IPS-20b (cell line): ENCODE measurements around the gene SEMA3A.

Source experiments
- H3K27ac ChIP-seq: one replicate; pipeline ENCODE4 v1.5.1; 2013; ENCODE audit warnings: low read length
- H3K27me3 ChIP-seq: 2 replicates; pipeline ENCODE4 v1.6.1; 2013; ENCODE audit warnings: mild to moderate bottlenecking, low read length, inconsistent platforms; ENCODE audit not compliant: insufficient read depth
- H3K36me3 ChIP-seq: 2 replicates; pipeline ENCODE4 v1.6.1; 2013; ENCODE audit warnings: low read depth, mild to moderate bottlenecking, inconsistent platforms, low read length, moderate library complexity; ENCODE audit not compliant: insufficient read depth
- H3K4me1 ChIP-seq: 2 replicates; pipeline ENCODE4 v1.6.1; 2013; ENCODE audit warnings: mild to moderate bottlenecking, control low read depth, inconsistent platforms, low read length, moderate library complexity; ENCODE audit not compliant: insufficient read depth
- H3K4me3 ChIP-seq: 2 replicates; pipeline ENCODE4 v1.5.1; 2013; ENCODE audit warnings: mild to moderate bottlenecking, low read length, inconsistent platforms
- H3K9ac ChIP-seq: 2 replicates; pipeline ENCODE4 v1.6.1; 2013; ENCODE audit warnings: low read depth, mild to moderate bottlenecking, inconsistent platforms, low read length, moderate library complexity
- H3K9me3 ChIP-seq: 2 replicates; pipeline ENCODE4 v1.6.1; 2013; ENCODE audit warnings: mild to moderate bottlenecking, low read depth, low read length, inconsistent platforms; ENCODE audit not compliant: insufficient read depth

SEMA3A gene

GRCh38 chr7:84002348-84002747, 192.2 kb downstream of the SEMA3A start:
- Histone ChIP-seq H3K9me3 (no peaks in the 10 kb centered on the region), H3K4me1 (peaks cover 6% of the 10 kb centered on the region; the same call in 1 of the 2 replicates), H3K27me3 (no peaks in the 10 kb centered on the region), H3K27ac (no peak overlapping the region), H3K9ac (no peak overlapping the region), H3K36me3 (peaks cover 52% of the 10 kb centered on the region), H3K4me3 (no peak overlapping the region)

GRCh38 chr7:83996879-83997278, 197.7 kb downstream of the SEMA3A start:
- Histone ChIP-seq H3K4me3 (no peak overlapping the region), H3K4me1 (peaks cover 2% of the 10 kb centered on the region; the same call in 1 of the 2 replicates), H3K36me3 (peaks cover 35% of the 10 kb centered on the region), H3K9ac (no peak overlapping the region), H3K9me3 (no peaks in the 10 kb centered on the region), H3K27ac (no peak overlapping the region), H3K27me3 (no peaks in the 10 kb centered on the region)

GRCh38 chr7:83987764-83988163, 206.8 kb downstream of the SEMA3A start:
- no peak overlapping the region for H3K4me3 ChIP-seq
- peaks cover 6% of the 10 kb centered on the region; the same call in 1 of the 2 replicates for H3K36me3 ChIP-seq
- no peaks in the 10 kb centered on the region for H3K9me3 ChIP-seq
- no peak overlapping the region for H3K9ac ChIP-seq
- no peak overlapping the region for H3K27ac ChIP-seq
- H3K4me1 ChIP-seq = no peaks in the 10 kb centered on the region
- no peaks in the 10 kb centered on the region for H3K27me3 ChIP-seq

- Histone ChIP-seq H3K4me1 (no peaks in the 10 kb centered on the region), H3K36me3 (peaks cover 6% of the 10 kb centered on the region; the same call in 1 of the 2 replicates), H3K4me3 (no peak overlapping the region), H3K27me3 (no peaks in the 10 kb centered on the region), H3K9ac (no peak overlapping the region), H3K9me3 (no peaks in the 10 kb centered on the region), H3K27ac (no peak overlapping the region)
Observed at GRCh38 chr7:83985821-83986220, 208.8 kb downstream of the SEMA3A start.

- H3K4me1 ChIP-seq = no peaks in the 10 kb centered on the region
- H3K36me3 ChIP-seq = peaks cover 6% of the 10 kb centered on the region; the same call in 1 of the 2 replicates
- no peak overlapping the region for H3K4me3 ChIP-seq
- H3K9ac ChIP-seq = no peak overlapping the region
- H3K27me3 ChIP-seq = no peaks in the 10 kb centered on the region
- no peak overlapping the region for H3K27ac ChIP-seq
- H3K9me3 ChIP-seq = no peaks in the 10 kb centered on the region
Observed at GRCh38 chr7:83984591-83984990, 210.0 kb downstream of the SEMA3A start.

- no peak overlapping the region for H3K4me3 ChIP-seq
- peaks cover 6% of the 10 kb centered on the region; the same call in 1 of the 2 replicates for H3K36me3 ChIP-seq
- H3K4me1 ChIP-seq = no peaks in the 10 kb centered on the region
- no peak overlapping the region for H3K9ac ChIP-seq
- no peak overlapping the region for H3K27ac ChIP-seq
- no peaks in the 10 kb centered on the region for H3K9me3 ChIP-seq
- H3K27me3 ChIP-seq = no peaks in the 10 kb centered on the region
Observed at GRCh38 chr7:83984076-83984475, 210.5 kb downstream of the SEMA3A start.

GRCh38 chr7:83983606-83984005, 211.0 kb downstream of the SEMA3A start:
- no peak overlapping the region for H3K27ac ChIP-seq
- no peak overlapping the region for H3K4me3 ChIP-seq
- H3K9ac ChIP-seq = no peak overlapping the region
- peaks cover 6% of the 10 kb centered on the region; the same call in 1 of the 2 replicates for H3K36me3 ChIP-seq
- no peaks in the 10 kb centered on the region for H3K4me1 ChIP-seq
- H3K9me3 ChIP-seq = no peaks in the 10 kb centered on the region
- H3K27me3 ChIP-seq = no peaks in the 10 kb centered on the region

GRCh38 chr7:83976302-83976701, 218.3 kb downstream of the SEMA3A start:
- Histone ChIP-seq H3K36me3 (no peaks in the 10 kb centered on the region), H3K9ac (no peak overlapping the region), H3K27me3 (no peaks in the 10 kb centered on the region), H3K9me3 (no peaks in the 10 kb centered on the region), H3K27ac (no peak overlapping the region), H3K4me1 (no peaks in the 10 kb centered on the region), H3K4me3 (no peak overlapping the region)

- no peak overlapping the region for H3K27ac ChIP-seq
- no peak overlapping the region for H3K9ac ChIP-seq
- H3K36me3 ChIP-seq = no peaks in the 10 kb centered on the region
- H3K9me3 ChIP-seq = no peaks in the 10 kb centered on the region
- H3K27me3 ChIP-seq = no peaks in the 10 kb centered on the region
- no peak overlapping the region for H3K4me3 ChIP-seq
- no peaks in the 10 kb centered on the region for H3K4me1 ChIP-seq
Observed at GRCh38 chr7:83970081-83970480, 224.5 kb downstream of the SEMA3A start.

- Histone ChIP-seq H3K9me3 (no peaks in the 10 kb centered on the region), H3K4me1 (no peaks in the 10 kb centered on the region), H3K36me3 (peaks cover 25% of the 10 kb centered on the region), H3K9ac (no peak overlapping the region), H3K4me3 (no peak overlapping the region), H3K27ac (no peak overlapping the region), H3K27me3 (no peaks in the 10 kb centered on the region)
Observed at GRCh38 chr7:83964318-83964717, 230.3 kb downstream of the SEMA3A start.

GRCh38 chr7:83957333-83957732, 237.3 kb downstream of the SEMA3A start:
- Histone ChIP-seq H3K27me3 (no peaks in the 10 kb centered on the region), H3K9me3 (no peaks in the 10 kb centered on the region), H3K4me1 (no peaks in the 10 kb centered on the region), H3K27ac (no peak overlapping the region), H3K9ac (no peak overlapping the region), H3K4me3 (no peak overlapping the region), H3K36me3 (peaks cover 22% of the 10 kb centered on the region)

GRCh38 chr7:83956104-83956503, 238.5 kb downstream of the SEMA3A start:
- H3K36me3 ChIP-seq = peaks cover 15% of the 10 kb centered on the region
- no peaks in the 10 kb centered on the region for H3K4me1 ChIP-seq
- no peak overlapping the region for H3K4me3 ChIP-seq
- H3K9me3 ChIP-seq = no peaks in the 10 kb centered on the region
- H3K27me3 ChIP-seq = no peaks in the 10 kb centered on the region
- H3K27ac ChIP-seq = no peak overlapping the region
- no peak overlapping the region for H3K9ac ChIP-seq
